Measurements from ENCODE around the gene HOMER3. TPM values are rescaled to one million over a fixed set of nuclear protein-coding genes. Genes with fewer than 3 reads are reported as not detected.

The HOMER3 gene
- total and polyA plus RNA-seq, 2 experiments from 2014 or later, result 47.0 to 62.7 TPM

GRCh38 chr19:18895038-18895823, 45.8 kb downstream of the HOMER3 start:
- peak; percentile 35 for TF ChIP-seq CTCF (IDR thresholded peaks at IDR 0.05; ENCODE audit: low read depth, low read length)
- H3K9me3 ChIP-seq (ENCODE audit: low read depth), result no peaks in the 10 kb centered on the region
- peak; percentile 24 to 91 for DNase-seq (ENCODE audit: low read depth in 1 of 2, low spot score in 1 of 2)
- H3K4me3 ChIP-seq, result peak overlapping the region; percentile 84
- no peaks in the 10 kb centered on the region for H3K4me1 ChIP-seq (ENCODE audit: low read depth)
- H3K27me3 ChIP-seq, result no peaks in the 10 kb centered on the region
- no peaks in the 10 kb centered on the region for H3K36me3 ChIP-seq
- H3K27ac ChIP-seq, result no peak overlapping the region

GRCh38 chr19:18894254-18895037, 46.6 kb downstream of the HOMER3 start:
- no peak for TF ChIP-seq CTCF (IDR thresholded peaks at IDR 0.05; ENCODE audit: low read depth, low read length)
- Histone ChIP-seq H3K4me1 (ENCODE audit: low read depth) (no peaks in the 10 kb centered on the region), H3K9me3 (ENCODE audit: low read depth) (no peaks in the 10 kb centered on the region), H3K36me3 (no peaks in the 10 kb centered on the region), H3K27ac (no peak overlapping the region), H3K27me3 (no peaks in the 10 kb centered on the region), H3K4me3 (peak overlapping the region; percentile 84)
- DNase-seq (ENCODE audit: low read depth in 1 of 2, low spot score in 1 of 2), result peak in 1 of 2 donors; percentile 67

- Histone ChIP-seq H3K4me1 (ENCODE audit: low read depth) (no peaks in the 10 kb centered on the region), H3K4me3 (no peak overlapping the region)
Measured at GRCh38 chr19:18893587-18894253, 47.3 kb downstream of the HOMER3 start.

GRCh38 chr19:18889949-18890745, 50.9 kb downstream of the HOMER3 start:
- H3K27ac ChIP-seq, result no peak overlapping the region
- no peak overlapping the region for H3K4me3 ChIP-seq
- TF ChIP-seq CTCF (IDR thresholded peaks at IDR 0.05; ENCODE audit: low read depth, low read length), result no peak
- H3K4me1 ChIP-seq (ENCODE audit: low read depth), result no peaks in the 10 kb centered on the region
- no peak for DNase-seq (ENCODE audit: low read depth in 1 of 2, low spot score in 1 of 2)
- no peaks in the 10 kb centered on the region for H3K9me3 ChIP-seq (ENCODE audit: low read depth)
- no peaks in the 10 kb centered on the region for H3K27me3 ChIP-seq
- H3K36me3 ChIP-seq, result no peaks in the 10 kb centered on the region

More at GRCh38 chr19:18893587-18894253, 47.3 kb downstream of the HOMER3 start:
- no peak for DNase-seq (ENCODE audit: low read depth in 1 of 2, low spot score in 1 of 2)
- H3K27me3 ChIP-seq, result no peaks in the 10 kb centered on the region
- H3K27ac ChIP-seq, result no peak overlapping the region
- no peaks in the 10 kb centered on the region for H3K9me3 ChIP-seq (ENCODE audit: low read depth)
- TF ChIP-seq CTCF (IDR thresholded peaks at IDR 0.05; ENCODE audit: low read depth, low read length), result no peak
- H3K36me3 ChIP-seq, result no peaks in the 10 kb centered on the region

- Histone ChIP-seq H3K4me3 (no peak overlapping the region), H3K27me3 (no peaks in the 10 kb centered on the region), H3K9me3 (ENCODE audit: low read depth) (no peaks in the 10 kb centered on the region), H3K4me1 (ENCODE audit: low read depth) (no peaks in the 10 kb centered on the region), H3K27ac (no peak overlapping the region), H3K36me3 (peaks cover 15% of the 10 kb centered on the region)
- DNase-seq (ENCODE audit: low read depth in 1 of 2, low spot score in 1 of 2), result no peak
- TF ChIP-seq CTCF (IDR thresholded peaks at IDR 0.05; ENCODE audit: low read depth, low read length), result no peak
Measured at GRCh38 chr19:18886972-18887371, 54.0 kb downstream of the HOMER3 start.
